GM23248 (cell line): ENCODE data around the gene SORD. TPM values are rescaled to one million over a fixed set of nuclear protein-coding genes. Genes with fewer than 3 reads are reported as not detected.

Experiments
- DNase-seq: peaks from one replicate; pipeline ENCODE4 v3.0.0-alpha.2; 2015
- H2AFZ ChIP-seq: fragments of 200-600 bp; sonication (generic); 2 replicates; pipeline ENCODE4 v1.6.1; 2016; ENCODE audit warnings: antibody characterized with exemption
- H3F3A ChIP-seq: fragments of 200-600 bp; sonication (generic); 2 replicates; pipeline ENCODE4 v1.6.1; 2016; ENCODE audit warnings: mild to moderate bottlenecking, antibody characterized with exemption, mixed run types; ENCODE audit not compliant: insufficient read depth
- H3K27ac ChIP-seq: fragments of 200-600 bp; sonication (generic); 2 replicates; pipeline ENCODE4 v1.5.1; 2016; ENCODE audit warnings: mild to moderate bottlenecking
- H3K27me3 ChIP-seq: fragments of 200-600 bp; sonication (generic); replicated peaks from 2 replicates; pipeline ENCODE4 v1.6.1; 2016; ENCODE audit warnings: mild to moderate bottlenecking; ENCODE audit not compliant: insufficient read depth
- H3K36me3 ChIP-seq: fragments of 200-600 bp; sonication (generic); 2 replicates; pipeline ENCODE4 v1.6.1; 2016; ENCODE audit warnings: low read depth, mild to moderate bottlenecking
- H3K4me1 ChIP-seq: fragments of 200-600 bp; sonication (generic); 2 replicates; pipeline ENCODE4 v1.6.1; 2016; ENCODE audit warnings: mild to moderate bottlenecking; ENCODE audit not compliant: insufficient read depth
- H3K4me2 ChIP-seq: fragments of 200-600 bp; sonication (generic); one replicate; pipeline ENCODE4 v1.6.1; 2016; ENCODE audit warnings: mild to moderate bottlenecking; ENCODE audit not compliant: unreplicated experiment
- H3K4me3 ChIP-seq: fragments of 200-600 bp; sonication (generic); 2 replicates; pipeline ENCODE4 v1.5.1; 2016; ENCODE audit warnings: mild to moderate bottlenecking
- H3K79me2 ChIP-seq: fragments of 200-600 bp; sonication (generic); 2 replicates; pipeline ENCODE4 v1.6.1; 2016; ENCODE audit warnings: mild to moderate bottlenecking; ENCODE audit not compliant: insufficient read depth
- H3K9ac ChIP-seq: fragments of 200-600 bp; sonication (generic); 2 replicates; pipeline ENCODE4 v1.6.1; 2016; ENCODE audit warnings: mild to moderate bottlenecking
- H3K9me2 ChIP-seq: fragments of 200-600 bp; sonication (generic); 2 replicates; pipeline ENCODE4 v1.6.1; 2016; ENCODE audit warnings: mixed run types, mild to moderate bottlenecking, moderate library complexity; ENCODE audit not compliant: insufficient read depth
- H3K9me3 ChIP-seq: fragments of 200-600 bp; sonication (generic); one replicate; pipeline ENCODE4 v1.6.1; 2017; ENCODE audit warnings: low read depth
- H4K20me1 ChIP-seq: fragments of 200-600 bp; sonication (generic); 2 replicates; pipeline ENCODE4 v1.6.0; 2016; ENCODE audit not compliant: insufficient read depth
- EZH2 ChIP-seq: fragments of 200-600 bp; sonication (generic); IDR thresholded peaks from 2 replicates; pipeline ENCODE4 v1.6.1; 2018; ENCODE audit warnings: antibody characterized with exemption, mild to moderate bottlenecking; ENCODE audit not compliant: insufficient read depth, poor library complexity, severe bottlenecking
- EZH2phosphoT487 ChIP-seq: fragments of 200-600 bp; sonication (generic); IDR thresholded peaks from 2 replicates; pipeline ENCODE4 v1.6.1; 2018; ENCODE audit warnings: antibody characterized with exemption, moderate library complexity, mild to moderate bottlenecking, low read depth; ENCODE audit not compliant: insufficient read depth
- WGBS, 2 experiments: methylation state at CpG; one replicate each; pipeline ENCODE4 v1.1.6; 2015 to 2017; ENCODE audit warnings: low lambda C conversion rate in 2 of 2, low coverage in 1 of 2; ENCODE audit errors: missing lambda C conversion rate in 2 of 2; 5-methylcytosine and 5-hydroxymethylcytosine counted together
- in situ Hi-C: fragments of 300-500 bp; cut with MboI; formaldehyde crosslinking; loops from 2 replicates; pipeline ENCODE4 v1.15.0; 2020
- polyA plus RNA-seq: library from polyadenylated mRNA; unstranded; fragments of >200 nt; fragmentation: Nextera tagmentation; extraction: Ambion mirVana; gene quantifications from 2 replicates; pipeline ENCODE4 v1.2.1, GENCODE V29; 2016
- total RNA-seq: library from RNA; depleted of rRNA; stranded (reverse); fragments of >200 nt; shearing (Covaris generic); gene quantifications from 2 replicates; pipeline ENCODE4 v1.2.3, GENCODE V29; 2014

The SORD gene
- total and polyA plus RNA-seq, 2 experiments from 2014 or later, result 10.9 to 12.9 TPM

DNA sequence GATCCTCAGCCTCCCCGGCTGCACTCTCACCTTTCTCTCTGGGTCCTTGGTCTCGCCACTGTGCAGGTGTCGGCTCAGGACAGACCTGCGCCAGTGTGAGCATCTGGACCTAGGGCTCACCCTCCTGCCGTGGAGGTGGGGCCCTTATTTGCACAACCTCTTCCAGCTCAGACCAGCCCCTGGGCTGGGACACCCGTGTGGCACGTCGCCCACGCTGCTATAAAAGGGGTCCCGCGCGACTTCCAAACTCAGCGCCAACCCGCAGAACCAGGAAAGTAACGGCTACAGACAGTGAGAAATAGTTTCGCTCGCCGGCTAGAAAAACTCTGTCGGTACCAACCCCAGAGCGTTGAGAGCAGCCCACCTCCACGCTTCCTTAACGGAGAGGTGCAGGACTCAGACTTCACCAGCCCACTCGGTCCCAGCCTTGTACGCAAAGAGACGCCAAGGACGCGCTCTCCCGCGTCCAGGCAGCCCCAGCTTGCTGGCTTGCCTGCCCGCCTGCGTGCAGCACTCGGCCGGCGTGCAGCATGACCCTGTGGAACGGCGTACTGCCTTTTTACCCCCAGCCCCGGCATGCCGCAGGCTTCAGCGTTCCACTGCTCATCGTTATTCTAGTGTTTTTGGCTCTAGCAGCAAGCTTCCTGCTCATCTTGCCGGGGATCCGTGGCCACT, 91.2 kb downstream of the SORD start, which contains the start of the genes DUOX2 and DUOXA2:
Gene DUOX2 (minus strand): TSS at position 97 of the 675 bp plus-strand sequence. CDS start 761 bp downstream, outside the sequence.
Gene DUOXA2 (plus strand): TSS at position 251 of the 675 bp plus-strand sequence. CDS start 280 bp downstream, at position 531.
- DNase-seq, result no peak
- Histone ChIP-seq H3K9ac (no peak within 1 kb of the TSS), H3K27me3 (peaks cover 74% of the 10 kb centered on the region), H3F3A (no peaks in the 10 kb centered on the region), H3K4me3 (no peak within 1 kb of the TSS), H4K20me1 (no peaks in the 10 kb centered on the region), H3K4me1 (no peaks in the 10 kb centered on the region), H3K27ac (no peak within 1 kb of the TSS), H3K79me2 (no peaks in the 10 kb centered on the region), H3K9me2 (no peaks in the 10 kb centered on the region), H3K4me2 (no peak within 1 kb of the TSS), H2AFZ (no peak within 1 kb of the TSS), H3K36me3 (no peaks in the 10 kb centered on the region), H3K9me3 (no peaks in the 10 kb centered on the region)
- in situ Hi-C loops, result no loop called here
- WGBS, 2 experiments, result 3% methylated on average over 42 of the region's 42 CpGs
- TF ChIP-seq EZH2phosphoT487 (peak; percentile 23; the same call in 1 of the 2 replicates), EZH2 (peak; percentile 2)

DNA sequence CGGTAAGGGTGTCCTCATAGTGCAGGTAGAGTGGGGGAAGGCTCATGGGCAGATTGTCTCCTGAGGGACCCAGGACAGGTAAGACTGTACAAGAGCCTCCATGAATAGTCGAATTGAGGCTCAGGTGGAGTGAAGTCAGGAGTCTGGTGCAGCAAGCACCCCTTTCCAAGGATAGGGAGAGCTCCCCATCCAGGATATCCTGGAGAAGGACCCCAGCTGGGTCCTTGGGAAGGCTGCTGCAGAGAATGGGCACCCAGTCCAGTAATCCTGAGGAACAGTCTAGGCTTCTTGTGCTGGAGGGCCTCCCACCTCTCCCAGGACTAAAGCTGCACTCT, 91.7 kb downstream of the SORD start:
- Histone ChIP-seq H2AFZ (no peak overlapping the region), H3K4me2 (no peak overlapping the region), H3K4me3 (no peak overlapping the region), H3K27ac (no peak overlapping the region), H3K27me3 (peaks cover 70% of the 10 kb centered on the region), H3F3A (no peaks in the 10 kb centered on the region), H3K9ac (no peak overlapping the region), H3K9me2 (no peaks in the 10 kb centered on the region), H3K4me1 (no peaks in the 10 kb centered on the region), H3K9me3 (no peaks in the 10 kb centered on the region), H4K20me1 (no peaks in the 10 kb centered on the region), H3K36me3 (no peaks in the 10 kb centered on the region), H3K79me2 (no peaks in the 10 kb centered on the region)
- in situ Hi-C loops, result no loop called here
- no peak for DNase-seq
- TF ChIP-seq EZH2phosphoT487 (no peak), EZH2 (no peak)
- WGBS, 2 experiments, result 0% methylated on average over 2 of the region's 2 CpGs

DNA sequence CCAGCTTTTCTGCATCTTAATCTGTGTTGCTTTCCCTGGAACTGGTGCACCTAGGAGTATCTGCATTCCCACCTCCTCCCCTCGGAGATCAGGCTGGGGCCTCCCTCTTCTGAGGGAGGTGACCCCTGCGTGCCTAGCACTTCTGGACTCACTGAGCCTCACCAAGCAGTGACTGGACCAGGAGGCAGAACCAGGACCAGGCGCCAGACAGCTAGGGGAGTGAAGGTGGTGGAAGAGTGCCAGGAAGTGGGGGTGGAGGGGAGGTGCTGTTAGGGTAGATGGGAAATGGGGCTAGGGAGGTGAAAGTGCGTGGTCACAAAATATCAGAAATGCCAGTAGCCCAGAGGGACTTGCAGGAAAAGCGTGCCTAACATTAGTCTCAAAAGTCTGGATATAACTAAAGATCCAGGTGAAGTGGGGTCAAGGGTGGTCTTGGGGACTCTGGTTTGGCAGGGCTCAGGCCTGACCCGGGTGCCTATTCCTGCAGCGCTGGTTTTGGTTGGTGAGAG, 92.4 kb downstream of the SORD start:
- Histone ChIP-seq H3K27me3 (peaks cover 63% of the 10 kb centered on the region), H3K9me3 (no peaks in the 10 kb centered on the region), H3K79me2 (no peaks in the 10 kb centered on the region), H3K9me2 (no peaks in the 10 kb centered on the region), H3K27ac (no peak overlapping the region), H3K4me2 (no peak overlapping the region), H3K36me3 (no peaks in the 10 kb centered on the region), H3K4me1 (no peaks in the 10 kb centered on the region), H2AFZ (no peak overlapping the region), H3K4me3 (no peak overlapping the region), H3K9ac (no peak overlapping the region), H3F3A (no peaks in the 10 kb centered on the region), H4K20me1 (no peaks in the 10 kb centered on the region)
- WGBS, 2 experiments, result 17 to 25% methylated on average over 7 of the region's 7 CpGs
- in situ Hi-C loops, result no loop called here
- DNase-seq, result no peak
- TF ChIP-seq EZH2 (no peak), EZH2phosphoT487 (no peak)

DNA sequence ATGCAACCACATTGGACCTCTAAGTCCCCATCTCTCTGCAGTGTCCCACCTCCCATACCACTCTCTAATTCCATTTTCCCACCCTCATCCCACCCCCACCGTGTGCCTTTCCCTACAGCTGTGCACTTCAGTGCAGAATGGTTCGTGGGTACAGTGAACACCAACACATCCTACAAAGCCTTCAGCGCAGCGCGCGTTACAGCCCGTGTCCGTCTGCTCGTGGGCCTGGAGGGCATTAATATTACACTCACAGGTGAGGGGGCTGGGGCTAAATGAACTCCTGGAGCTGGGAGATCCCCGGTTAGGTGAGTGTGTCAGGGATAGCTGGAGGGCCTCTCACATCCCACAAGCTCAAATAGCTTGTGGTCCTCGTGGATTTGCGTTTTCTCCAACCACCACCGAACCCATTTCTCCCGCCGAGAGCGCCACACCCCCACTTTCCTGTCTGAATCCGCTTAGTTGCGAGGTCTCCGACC, 93.0 kb downstream of the SORD start:
- in situ Hi-C loops, result no loop called here
- Histone ChIP-seq H3K4me3 (no peak overlapping the region), H2AFZ (no peak overlapping the region), H3K27ac (no peak overlapping the region), H3K4me1 (no peaks in the 10 kb centered on the region), H3K9ac (no peak overlapping the region), H4K20me1 (no peaks in the 10 kb centered on the region), H3F3A (peaks cover 3% of the 10 kb centered on the region; the same call in 1 of the 2 replicates), H3K9me2 (no peaks in the 10 kb centered on the region), H3K79me2 (no peaks in the 10 kb centered on the region), H3K9me3 (no peaks in the 10 kb centered on the region), H3K4me2 (no peak overlapping the region), H3K27me3 (peaks cover 61% of the 10 kb centered on the region), H3K36me3 (no peaks in the 10 kb centered on the region)
- 0 out of 2 replicates have a peak, but pooled peaks have one; percentile 14 for TF ChIP-seq EZH2phosphoT487
- TF ChIP-seq EZH2, result no peak
- 7 to 8% methylated on average over 18 to 19 of the region's 19 CpGs for WGBS, 2 experiments
- no peak for DNase-seq
